ENCODE data around the gene KRTAP1-4.
"Not testable (repeated sequence)": the region's sequence is repeated elsewhere in the genome, so short reads cannot be mapped to it uniquely, and the experiment has no call there.

Gene KRTAP1-4

DNA sequence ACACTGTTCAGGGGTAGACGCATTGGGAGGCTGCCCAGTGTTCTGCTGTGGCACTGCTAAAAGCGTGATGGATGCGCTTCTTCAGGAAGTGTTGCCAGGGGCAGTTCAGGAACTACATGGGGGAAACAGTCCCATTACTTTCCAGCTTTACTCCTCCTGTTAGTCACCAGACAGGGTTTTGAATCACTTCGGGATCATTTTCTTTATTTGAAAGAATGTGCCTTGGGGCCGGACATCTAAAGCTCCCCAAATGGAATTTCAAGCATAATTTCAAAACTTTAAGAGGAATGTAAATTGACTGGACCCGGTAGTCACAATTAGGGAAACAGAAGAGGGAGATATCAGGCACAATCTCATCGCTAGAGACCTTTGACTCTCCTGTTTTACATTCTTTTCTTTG is 18.4 kb upstream of the KRTAP1-4 start:
- no peak for DNase-seq (ENCODE audit: low read depth, low spot score)

GRCh38 chr17:41046735-41047465 is 16.9 kb upstream of the KRTAP1-4 start, which contains the start of gene KRTAP2-1:
Gene KRTAP2-1, minus strand, starts transcription at chr17:41047316. Its CDS starts 49 bp downstream, at chr17:41047267.
- DNase-seq (ENCODE audit: low read depth, low spot score), result not testable (repeated sequence)

DNA sequence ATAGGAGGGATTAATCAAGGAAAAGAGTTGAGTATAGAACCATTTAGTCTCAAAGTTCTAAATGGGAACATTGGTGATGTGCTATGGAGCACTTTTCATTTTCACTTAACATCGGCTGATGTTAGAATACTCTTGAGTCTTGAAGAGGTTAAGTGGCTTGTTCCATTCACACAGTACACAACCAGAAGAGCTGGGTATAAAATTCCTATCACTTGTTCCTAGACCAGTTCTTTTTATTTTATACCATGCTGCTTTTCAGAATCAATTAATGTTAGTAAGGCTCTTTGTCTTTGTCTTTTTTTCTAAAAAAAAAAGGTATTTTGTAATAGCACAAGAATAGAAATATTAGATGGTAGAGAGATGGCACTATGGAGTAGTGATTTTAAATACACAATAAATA is 13.0 kb upstream of the KRTAP1-4 start:
- DNase-seq (ENCODE audit: low read depth, low spot score), result no peak

DNA sequence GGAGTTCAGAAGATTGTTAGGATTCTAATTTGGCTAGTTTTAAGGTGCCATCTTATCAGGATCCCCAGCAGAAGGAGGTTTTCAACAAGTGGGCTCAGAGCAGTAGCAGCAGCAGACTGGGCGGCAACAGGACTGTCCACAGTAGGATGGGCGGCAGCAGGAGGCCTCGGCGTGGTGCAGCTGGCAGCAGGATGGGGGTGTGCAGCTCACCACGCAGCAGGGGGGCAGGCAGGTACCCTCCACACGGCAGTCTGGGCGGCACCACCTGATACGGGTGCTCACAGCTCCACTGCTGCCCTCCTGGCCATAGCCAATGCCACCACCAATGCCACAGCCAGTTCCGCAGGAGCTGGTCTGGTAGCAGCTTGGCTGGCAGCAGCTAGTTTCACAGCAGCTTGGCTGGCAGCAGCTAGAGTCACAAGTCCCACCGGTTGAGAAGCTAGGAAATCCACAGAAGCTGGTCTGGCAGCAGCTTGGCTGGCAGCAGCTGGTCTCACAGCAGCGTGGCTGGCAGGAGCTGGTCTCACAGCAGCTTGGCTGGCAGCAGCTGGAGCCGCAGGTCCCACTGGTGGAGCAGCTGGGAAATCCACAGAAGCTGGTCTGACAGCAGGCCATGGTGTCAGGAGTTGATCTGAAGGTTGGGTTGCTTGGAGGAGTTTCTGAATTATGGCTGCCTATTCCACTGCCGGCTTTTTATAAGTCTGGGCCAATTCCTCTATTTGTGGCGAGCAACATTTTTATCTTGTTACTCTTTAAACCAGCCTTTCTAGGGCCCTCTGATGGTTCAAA is 11.0 kb upstream of the KRTAP1-4 start, which contains the start of gene KRTAP1-1:
TSS of gene KRTAP1-1 (minus strand) at position 668 of the 789 bp plus-strand sequence. CDS start at position 615, 53 bp downstream.
- not testable (repeated sequence) for DNase-seq (ENCODE audit: low read depth, low spot score)

DNA sequence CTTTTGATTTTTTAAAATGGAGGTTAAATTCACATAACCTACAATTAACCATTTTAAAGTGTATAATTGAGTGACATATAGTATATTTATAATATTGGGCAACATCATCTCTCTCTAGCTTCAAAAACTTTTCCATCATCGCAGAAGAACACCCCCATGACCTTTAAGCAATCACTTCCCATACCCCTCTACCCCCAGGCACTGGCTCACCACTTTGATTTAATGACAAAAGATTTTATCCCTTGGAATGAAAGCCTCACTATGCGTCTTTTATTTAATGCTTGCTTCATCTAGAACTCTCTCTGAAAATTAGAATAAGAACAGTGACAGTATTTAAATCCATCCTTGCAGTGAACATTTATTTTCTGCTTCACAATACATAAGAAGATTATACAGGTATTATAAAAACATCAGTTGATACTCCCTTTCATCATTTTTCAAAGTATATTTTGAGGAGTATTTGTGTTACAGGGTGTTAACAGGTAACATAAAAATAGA is 7.9 kb upstream of the KRTAP1-4 start:
- DNase-seq (ENCODE audit: low read depth, low spot score), result no peak

DNA sequence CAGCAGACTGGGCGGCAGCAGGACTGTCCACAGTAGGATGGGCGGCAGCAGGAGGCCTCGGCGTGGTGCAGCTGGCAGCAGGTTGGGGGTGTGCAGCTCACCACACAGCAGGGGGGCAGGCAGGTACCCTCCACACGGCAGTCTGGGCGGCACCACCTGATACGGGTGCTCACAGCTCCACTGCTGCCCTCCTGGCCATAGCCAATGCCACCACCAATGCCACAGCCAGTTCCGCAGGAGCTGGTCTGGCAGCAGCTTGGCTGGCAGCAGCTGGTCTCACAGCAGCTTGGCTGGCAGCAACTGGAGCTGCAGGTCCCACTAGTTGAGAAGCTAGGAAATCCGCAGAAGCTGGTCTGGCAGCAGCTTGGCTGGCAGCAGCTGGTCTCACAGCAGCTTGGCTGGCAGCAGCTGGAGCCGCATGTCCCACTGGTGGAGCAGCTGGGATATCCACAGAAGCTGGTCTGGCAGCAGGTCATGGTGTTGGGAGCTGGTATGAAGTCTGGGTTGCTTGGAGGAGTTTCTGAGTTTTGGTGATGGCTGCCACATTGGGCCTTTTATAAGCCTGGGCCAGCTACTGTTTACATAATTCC is 4.4 kb upstream of the KRTAP1-4 start, which contains the start of gene KRTAP1-3:
TSS of gene KRTAP1-3 (minus strand) at position 529 of the 590 bp plus-strand sequence. CDS start at position 476, 53 bp downstream.
- not testable (repeated sequence) for DNase-seq (ENCODE audit: low read depth, low spot score)

- no peak for DNase-seq (ENCODE audit: low read depth, low spot score)
Measured at GRCh38 chr17:41026715-41027471, 3.1 kb downstream of the KRTAP1-4 start, which contains the start of gene KRTAP1-5. Gene KRTAP1-5, minus strand, starts transcription at chr17:41027208. Its CDS starts 53 bp downstream, at chr17:41027155.

DNA sequence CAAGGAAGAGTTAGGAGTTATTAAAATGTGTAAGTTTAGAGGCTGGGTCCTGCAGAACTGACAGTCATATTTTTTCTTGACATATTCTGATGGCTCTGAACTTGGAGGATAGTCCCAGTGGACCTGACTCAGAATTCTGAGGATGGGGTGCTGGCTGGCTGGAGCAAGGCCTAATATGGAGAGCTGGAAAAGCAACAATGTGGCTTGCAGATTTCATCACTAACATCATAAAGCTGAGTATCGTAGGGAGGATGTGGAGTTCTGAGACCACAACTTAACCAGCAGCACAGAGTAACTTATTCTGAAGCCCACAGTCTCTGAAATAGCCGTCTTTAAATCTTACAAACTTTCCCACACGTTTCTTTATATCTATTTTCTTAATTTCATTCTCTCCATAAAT is 5.3 kb downstream of the KRTAP1-4 start:
- DNase-seq (ENCODE audit: low read depth, low spot score), result no peak

GRCh38 chr17:41020336-41020735 is 9.7 kb downstream of the KRTAP1-4 start:
- DNase-seq (ENCODE audit: low read depth, low spot score), result no peak

GRCh38 chr17:41019415-41019814 is 10.6 kb downstream of the KRTAP1-4 start:
- DNase-seq (ENCODE audit: low read depth, low spot score), result no peak

- DNase-seq (ENCODE audit: low read depth, low spot score), result no peak
Measured at GRCh38 chr17:41018541-41018940, 11.5 kb downstream of the KRTAP1-4 start.

DNA sequence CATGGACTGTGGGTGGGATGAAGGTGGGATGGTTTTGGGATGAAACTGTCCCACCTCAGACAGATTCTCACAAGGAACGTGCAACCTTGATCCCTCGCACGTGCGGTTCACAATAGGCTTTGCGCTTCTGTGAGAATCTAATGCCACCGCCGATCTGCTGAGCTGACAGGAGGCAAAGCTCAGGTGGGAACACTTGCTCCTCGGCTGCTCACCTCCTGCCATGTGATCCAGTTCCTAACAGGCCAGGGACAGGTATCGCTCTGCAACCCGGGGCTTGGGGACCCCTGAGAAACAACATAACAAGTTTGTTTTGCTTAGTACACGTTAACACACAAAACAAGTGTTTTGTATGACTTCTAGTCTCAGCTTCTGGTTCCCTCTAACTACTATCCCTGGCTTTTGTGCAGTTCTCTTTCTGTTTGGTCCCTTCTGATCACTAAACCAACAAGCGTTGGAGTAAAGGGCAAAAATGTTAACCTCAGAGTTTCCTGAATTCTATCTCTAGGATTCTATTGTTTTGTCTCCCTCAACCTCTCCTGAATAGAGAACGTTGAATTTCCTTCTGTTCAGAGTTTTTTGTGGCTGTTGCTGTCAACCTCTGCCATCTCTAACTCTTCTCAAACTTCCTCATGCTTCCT is 13.3 kb downstream of the KRTAP1-4 start:
- no peak for DNase-seq (ENCODE audit: low read depth, low spot score)

DNA sequence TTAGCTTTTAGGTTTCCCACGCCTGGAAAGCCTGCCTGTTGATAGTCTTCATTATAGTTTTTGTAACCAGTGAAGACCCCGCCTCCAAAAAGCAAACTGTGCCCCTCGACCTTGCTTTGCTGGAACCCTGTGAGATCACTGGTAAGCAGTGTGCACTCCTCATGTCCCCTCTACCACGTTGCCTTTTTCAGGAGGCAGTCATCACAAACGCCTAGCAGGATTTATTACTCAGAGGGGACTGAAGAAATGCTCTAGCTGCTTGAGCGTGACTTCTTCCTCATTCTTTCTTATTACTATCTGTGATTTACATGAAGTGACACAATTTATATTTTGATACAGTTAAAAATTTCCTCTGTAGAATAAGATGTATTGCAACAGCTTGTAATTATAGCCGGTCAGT is 14.5 kb downstream of the KRTAP1-4 start:
- DNase-seq (ENCODE audit: low read depth, low spot score), result no peak

DNA sequence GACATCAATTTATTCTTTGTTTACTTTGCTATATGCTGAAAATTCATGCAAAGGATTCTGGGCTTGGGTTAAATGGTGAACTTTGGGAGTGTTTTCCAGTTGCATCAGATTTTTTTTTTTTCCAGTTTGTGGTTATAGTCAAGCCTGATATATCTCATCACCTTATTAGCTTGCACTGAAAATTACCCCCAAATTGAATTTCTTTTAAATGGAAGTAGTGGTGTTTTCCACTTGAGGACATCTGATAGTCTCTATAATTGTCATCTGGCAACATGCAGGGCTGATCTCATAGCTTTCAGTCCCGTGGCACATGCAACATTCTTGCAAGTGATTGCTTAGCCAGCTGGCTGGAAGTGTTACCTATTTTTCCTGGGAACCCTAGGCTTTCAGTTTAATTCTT is 16.4 kb downstream of the KRTAP1-4 start:
- DNase-seq (ENCODE audit: low read depth, low spot score), result no peak

DNA sequence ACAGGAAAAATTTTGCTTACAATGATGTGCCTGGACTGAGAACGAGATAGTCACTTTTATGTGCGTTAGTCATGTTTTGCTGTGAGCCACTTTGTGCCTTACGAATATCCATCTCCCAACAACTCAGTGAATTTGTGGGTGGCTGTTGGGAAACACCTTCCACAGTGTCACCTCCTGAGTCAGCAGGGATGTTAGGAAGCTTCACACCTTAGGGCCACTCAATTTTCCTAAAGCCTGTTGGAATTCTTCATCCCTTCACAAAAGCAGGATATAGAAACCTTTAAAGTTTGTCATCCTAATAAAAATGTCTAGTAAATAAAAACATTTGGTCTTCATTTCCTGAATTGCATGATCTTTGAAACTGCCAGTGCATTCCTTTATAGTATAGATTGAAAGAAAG is 16.8 kb downstream of the KRTAP1-4 start:
- DNase-seq (ENCODE audit: low read depth, low spot score), result no peak

DNA sequence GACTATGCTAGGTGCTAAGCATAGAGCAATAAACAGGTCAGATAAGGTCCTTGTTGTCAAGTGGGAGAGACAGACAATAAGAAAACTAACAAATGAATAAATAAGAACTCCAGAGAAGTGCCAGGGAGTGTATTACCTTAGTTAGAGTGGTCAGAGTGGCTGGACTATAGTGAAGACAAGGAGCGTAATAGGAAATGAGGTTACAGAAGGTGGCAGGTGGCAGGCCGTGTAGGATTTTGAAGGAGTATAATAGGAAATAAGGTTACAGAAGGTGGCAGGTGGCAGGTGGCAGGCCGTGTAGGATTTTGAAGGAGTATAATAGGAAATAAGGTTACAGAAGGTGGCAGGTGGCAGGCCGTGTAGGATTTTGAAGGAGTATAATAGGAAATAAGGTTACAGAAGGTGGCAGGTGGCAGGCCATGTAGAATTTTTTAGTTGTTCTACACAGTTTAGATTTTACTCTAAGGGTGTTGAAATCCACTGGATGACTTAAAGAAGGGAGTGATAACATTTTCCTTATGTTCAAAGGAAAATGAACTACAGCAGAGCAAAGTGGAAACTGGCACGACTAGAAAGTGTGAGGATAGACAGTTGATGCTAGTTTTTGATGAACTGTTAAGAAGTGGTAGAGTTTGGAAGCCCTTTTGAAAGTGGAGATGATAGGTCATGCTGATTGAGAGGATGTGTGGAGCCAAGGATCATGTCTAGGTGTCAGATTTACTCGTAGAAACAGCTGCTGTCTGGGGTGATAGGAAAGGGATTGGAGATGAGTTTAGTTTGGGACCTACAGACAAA is 17.5 kb downstream of the KRTAP1-4 start:
- DNase-seq (ENCODE audit: low read depth, low spot score), result no peak

- DNase-seq (ENCODE audit: low read depth, low spot score), result no peak
Measured at GRCh38 chr17:41010441-41010840, 19.6 kb downstream of the KRTAP1-4 start.

- DNase-seq (ENCODE audit: low read depth, low spot score), result no peak
Measured at GRCh38 chr17:41009936-41010335, 20.1 kb downstream of the KRTAP1-4 start.

GRCh38 chr17:41009301-41009760 is 20.7 kb downstream of the KRTAP1-4 start:
- DNase-seq (ENCODE audit: low read depth, low spot score), result no peak

GRCh38 chr17:41008811-41009210 is 21.2 kb downstream of the KRTAP1-4 start, which contains the start of gene KRTAP3-1:
Gene KRTAP3-1, minus strand, starts transcription at chr17:41009128. Its CDS starts 54 bp downstream, at chr17:41009074.
- no peak for DNase-seq (ENCODE audit: low read depth, low spot score)

Measured in activated naive CD8-positive, alpha-beta T cell treated with anti-CD3 and anti-CD28 coated beads, Interleukin-2, amount 50 U/mL, for 16 hours (primary cell).